Thymus (tissue), 11 donors: ENCODE results near the gene ARMC3. TPM values are rescaled to one million over a fixed set of nuclear protein-coding genes. Genes with fewer than 3 reads are reported as not detected.
A peak's percentile ranks its signal among the peaks of the same experiment; 100 is the strongest.
"Not testable (repeated sequence)": the region's sequence is repeated elsewhere in the genome, so short reads cannot be mapped to it uniquely, and the experiment has no call there.

Experiments used
- DNase-seq, 9 donors: peaks; one replicate each; pipeline ENCODE4 v3.0.0-alpha.2; 2013; ENCODE audit warnings: low spot score in 9 of 9, low read depth in 6 of 9, missing footprints in 1 of 9
- H3K27ac ChIP-seq, 2 donors: one replicate each; pipeline ENCODE4 v1.5.1; 2013; ENCODE audit warnings: control low read depth in 1 of 2, low read depth in 1 of 2, low read length in 1 of 2, mild to moderate bottlenecking in 1 of 2, moderate library complexity in 1 of 2
- H3K27me3 ChIP-seq, 2 donors: one replicate each; pipeline ENCODE4 v1.5.1; 2013; ENCODE audit warnings: low read length in 1 of 2; ENCODE audit not compliant: control insufficient read depth in 2 of 2, insufficient read depth in 1 of 2
- H3K36me3 ChIP-seq, 2 donors: one replicate each; pipeline ENCODE4 v1.5.1; 2013; ENCODE audit warnings: low read length in 1 of 2, mild to moderate bottlenecking in 1 of 2, moderate library complexity in 1 of 2; ENCODE audit not compliant: control insufficient read depth in 2 of 2, insufficient read depth in 2 of 2
- H3K4me1 ChIP-seq, 2 donors: one replicate each; pipeline ENCODE4 v1.5.1; 2013; ENCODE audit warnings: low read length in 2 of 2; ENCODE audit not compliant: control insufficient read depth in 2 of 2, insufficient read depth in 2 of 2
- H3K4me3 ChIP-seq, 2 donors: one replicate each; pipeline ENCODE4 v1.5.1; 2013; ENCODE audit warnings: low read length in 2 of 2, control low read depth in 1 of 2, mild to moderate bottlenecking in 1 of 2
- H3K9me3 ChIP-seq, 2 donors: one replicate each; pipeline ENCODE4 v1.5.1; 2013; ENCODE audit warnings: low read length in 1 of 2, mild to moderate bottlenecking in 1 of 2; ENCODE audit not compliant: control insufficient read depth in 2 of 2, insufficient read depth in 1 of 2
- WGBS: extraction: QIAGEN DNeasy Blood & Tissue Kit; methylation state at CpG from one replicate; pipeline ENCODE4 v1.1.7; 2013; 5-methylcytosine and 5-hydroxymethylcytosine counted together
- polyA plus RNA-seq: library from polyadenylated mRNA; stranded (reverse); fragments of 200-250 nt; gene quantifications from one replicate; pipeline ENCODE4 v1.2.3, GENCODE V29; 2013
- total RNA-seq: library from RNA; stranded (reverse); fragments of 120-200 nt; gene quantifications from one replicate; pipeline ENCODE4 v1.2.4, GENCODE V29; 2013
- donor health status: healthy.

Gene ARMC3
- total and polyA plus RNA-seq, 2 donors: 0.09 to 0.11 TPM

GRCh38 chr10:23070092-23070912, 142.4 kb downstream of the ARMC3 start:
- not testable (repeated sequence) for H3K4me3 ChIP-seq, H3K4me1 ChIP-seq, H3K36me3 ChIP-seq, H3K27me3 ChIP-seq, H3K9me3 ChIP-seq, DNase-seq
- WGBS: 95% methylated on average over 12 of the region's 12 CpGs
- H3K27ac ChIP-seq: peak overlapping the region in 1 of 2 donors; percentile 12

- H3K9me3 ChIP-seq: no peaks in the 10 kb centered on the region
- no peaks in the 10 kb centered on the region for H3K36me3 ChIP-seq
- DNase-seq: no peak
- WGBS: 95% methylated on average over 3 of the region's 3 CpGs
- H3K4me1 ChIP-seq: peaks cover 0 to 4% of the 10 kb centered on the region in 2 donors
- no peak overlapping the region for H3K4me3 ChIP-seq
- H3K27ac ChIP-seq: no peak overlapping the region
- H3K27me3 ChIP-seq: no peaks in the 10 kb centered on the region
Measured at GRCh38 chr10:23070913-23071218, 143.0 kb downstream of the ARMC3 start.

GRCh38 chr10:23072593-23072992, 144.7 kb downstream of the ARMC3 start:
- H3K4me1 ChIP-seq, H3K9me3 ChIP-seq, DNase-seq, H3K27ac ChIP-seq, H3K36me3 ChIP-seq, H3K4me3 ChIP-seq, H3K27me3 ChIP-seq: not testable (repeated sequence)
- 87% methylated on average over 3 of the region's 3 CpGs for WGBS

- H3K27ac ChIP-seq: no peak overlapping the region
- no peak overlapping the region for H3K4me3 ChIP-seq
- H3K27me3 ChIP-seq: peaks cover 0 to 4% of the 10 kb centered on the region in 2 donors
- no peaks in the 10 kb centered on the region for H3K4me1 ChIP-seq
- no peak for DNase-seq
- WGBS: 93% methylated on average over 3 of the region's 3 CpGs
- H3K9me3 ChIP-seq: no peaks in the 10 kb centered on the region
- no peaks in the 10 kb centered on the region for H3K36me3 ChIP-seq
Measured at GRCh38 chr10:23073527-23073926, 145.7 kb downstream of the ARMC3 start.

- 92% methylated on average over 3 of the region's 3 CpGs for WGBS
- Histone ChIP-seq H3K4me1 (no peaks in the 10 kb centered on the region), H3K9me3 (no peaks in the 10 kb centered on the region), H3K36me3 (no peaks in the 10 kb centered on the region), H3K27me3 (peaks cover 0 to 8% of the 10 kb centered on the region in 2 donors), H3K27ac (no peak overlapping the region), H3K4me3 (no peak overlapping the region)
- DNase-seq: no peak
Measured at GRCh38 chr10:23075672-23076071, 147.8 kb downstream of the ARMC3 start.

GRCh38 chr10:23078114-23078513, 150.3 kb downstream of the ARMC3 start:
- Histone ChIP-seq H3K27ac (no peak overlapping the region), H3K36me3 (no peaks in the 10 kb centered on the region), H3K9me3 (no peaks in the 10 kb centered on the region), H3K27me3 (peaks cover 0 to 8% of the 10 kb centered on the region in 2 donors), H3K4me1 (no peaks in the 10 kb centered on the region), H3K4me3 (no peak overlapping the region)
- no peak for DNase-seq
- WGBS: 97% methylated on average over 2 of the region's 2 CpGs

GRCh38 chr10:23079700-23080099, 151.8 kb downstream of the ARMC3 start:
- Histone ChIP-seq H3K27me3 (peaks cover 0 to 8% of the 10 kb centered on the region in 2 donors), H3K9me3 (no peaks in the 10 kb centered on the region), H3K36me3 (no peaks in the 10 kb centered on the region), H3K4me3 (no peak overlapping the region), H3K4me1 (no peaks in the 10 kb centered on the region), H3K27ac (no peak overlapping the region)
- WGBS: 79% methylated on average over 4 of the region's 4 CpGs
- no peak for DNase-seq

- H3K9me3 ChIP-seq: no peaks in the 10 kb centered on the region
- H3K4me3 ChIP-seq: no peak overlapping the region
- H3K36me3 ChIP-seq: no peaks in the 10 kb centered on the region
- H3K27ac ChIP-seq: no peak overlapping the region
- no peaks in the 10 kb centered on the region for H3K4me1 ChIP-seq
- DNase-seq: no peak
- 84% methylated on average over 7 of the region's 7 CpGs for WGBS
- H3K27me3 ChIP-seq: peaks cover 0 to 8% of the 10 kb centered on the region in 2 donors
Measured at GRCh38 chr10:23080262-23080661, 152.4 kb downstream of the ARMC3 start.

- peaks cover 0 to 8% of the 10 kb centered on the region in 2 donors for H3K27me3 ChIP-seq
- no peak for DNase-seq
Measured at GRCh38 chr10:23081221-23081750, 153.4 kb downstream of the ARMC3 start.

More at GRCh38 chr10:23081221-23081750, 153.4 kb downstream of the ARMC3 start:
- Histone ChIP-seq H3K27ac (no peak overlapping the region), H3K4me3 (no peak overlapping the region), H3K9me3 (no peaks in the 10 kb centered on the region), H3K4me1 (no peaks in the 10 kb centered on the region), H3K36me3 (no peaks in the 10 kb centered on the region)
- WGBS: 84% methylated on average over 7 of the region's 7 CpGs
